Measurements from ENCODE around the gene GALNT12.

- TF ChIP-seq CTCF (IDR thresholded peaks at IDR 0.05; ENCODE audit: poor library complexity) (no peak), EZH2 (IDR thresholded peaks at IDR 0.05; ENCODE audit: borderline replicate concordance) (no peak), EZH2phosphoT487 (IDR thresholded peaks at IDR 0.05; ENCODE audit: low read depth, severe bottlenecking, unreplicated experiment) (no peak)
These were observed 12.7 kb upstream of the GALNT12 start for GRCh38 chr9:98794802-98795201.

Data from hepatocyte (in vitro differentiated cells).